ENCODE measurements around the gene ZNF205. TPM values are rescaled to one million over a fixed set of nuclear protein-coding genes. Genes with fewer than 3 reads are reported as not detected.

The ZNF205 gene
- total RNA-seq, 1 experiment from 2014 or later = 17.4 TPM

DNA sequence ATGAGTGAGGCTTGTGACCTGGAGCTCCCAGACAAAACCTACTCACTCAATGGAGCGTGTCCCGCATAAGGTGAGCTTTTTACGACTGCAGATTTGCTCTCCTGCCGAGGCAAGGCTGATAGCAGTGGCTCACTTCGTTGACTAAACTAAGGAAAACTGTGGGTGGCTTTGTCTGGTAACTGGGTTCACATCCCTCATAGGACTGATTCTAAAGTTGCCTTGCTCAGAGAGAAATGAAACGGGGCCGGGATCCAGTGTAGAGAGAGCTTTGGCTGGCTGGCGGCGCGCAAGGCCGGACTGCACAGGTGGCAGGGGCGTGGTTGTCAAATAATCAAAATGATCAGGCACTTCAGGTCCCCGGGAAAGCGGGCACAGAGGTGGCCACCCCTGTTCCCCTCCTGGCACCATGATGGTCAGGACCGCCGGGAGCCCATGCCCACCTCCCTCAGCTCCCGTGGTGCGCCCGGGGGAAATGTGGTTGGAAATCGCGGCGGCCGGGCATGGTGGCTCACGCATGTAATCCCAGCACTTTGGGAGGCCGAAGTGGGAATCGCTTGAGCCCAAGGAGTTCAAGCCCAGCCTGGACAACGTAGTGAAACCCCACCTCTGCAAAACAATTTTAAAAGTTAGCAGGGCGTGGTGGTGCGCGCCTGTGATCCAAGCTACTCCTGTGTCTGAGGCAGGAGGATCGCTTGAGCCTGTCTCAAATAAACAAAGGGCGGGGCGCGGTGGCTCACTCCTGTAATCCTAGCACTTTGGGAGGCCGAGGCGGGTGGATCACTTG, 49.0 kb downstream of the ZNF205 start:
- Histone ChIP-seq H3K4me2 (peak overlapping the region; percentile 65), H3K4me3 (peak overlapping the region; percentile 47), H3K36me3 (ENCODE audit: low read depth) (no peaks in the 10 kb centered on the region), H3K79me2 (ENCODE audit: low read depth) (no peaks in the 10 kb centered on the region), H3K9me2 (ENCODE audit: insufficient read depth) (no peaks in the 10 kb centered on the region), H3K4me1 (replicated peaks; ENCODE audit: insufficient read depth) (no peaks in the 10 kb centered on the region), H3K27ac (peak overlapping the region; percentile 53), H3F3A (ENCODE audit: insufficient read depth, low read depth) (peaks cover 46% of the 10 kb centered on the region), H2AFZ (peak overlapping the region; percentile 67), H4K20me1 (ENCODE audit: insufficient read depth) (no peaks in the 10 kb centered on the region), H3K27me3 (ENCODE audit: insufficient read depth, low read depth) (no peaks in the 10 kb centered on the region), H3K9me3 (ENCODE audit: insufficient read depth, low read depth) (no peaks in the 10 kb centered on the region)
- TF ChIP-seq EZH2 (IDR thresholded peaks at IDR 0.05; ENCODE audit: low read depth) = no peak
- TF ChIP-seq, protein P1, sequence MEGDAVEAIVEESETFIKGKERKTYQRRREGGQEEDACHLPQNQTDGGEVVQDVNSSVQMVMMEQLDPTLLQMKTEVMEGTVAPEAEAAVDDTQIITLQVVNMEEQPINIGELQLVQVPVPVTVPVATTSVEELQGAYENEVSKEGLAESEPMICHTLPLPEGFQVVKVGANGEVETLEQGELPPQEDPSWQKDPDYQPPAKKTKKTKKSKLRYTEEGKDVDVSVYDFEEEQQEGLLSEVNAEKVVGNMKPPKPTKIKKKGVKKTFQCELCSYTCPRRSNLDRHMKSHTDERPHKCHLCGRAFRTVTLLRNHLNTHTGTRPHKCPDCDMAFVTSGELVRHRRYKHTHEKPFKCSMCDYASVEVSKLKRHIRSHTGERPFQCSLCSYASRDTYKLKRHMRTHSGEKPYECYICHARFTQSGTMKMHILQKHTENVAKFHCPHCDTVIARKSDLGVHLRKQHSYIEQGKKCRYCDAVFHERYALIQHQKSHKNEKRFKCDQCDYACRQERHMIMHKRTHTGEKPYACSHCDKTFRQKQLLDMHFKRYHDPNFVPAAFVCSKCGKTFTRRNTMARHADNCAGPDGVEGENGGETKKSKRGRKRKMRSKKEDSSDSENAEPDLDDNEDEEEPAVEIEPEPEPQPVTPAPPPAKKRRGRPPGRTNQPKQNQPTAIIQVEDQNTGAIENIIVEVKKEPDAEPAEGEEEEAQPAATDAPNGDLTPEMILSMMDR (conservative IDR thresholded peaks at IDR 0.05) = no peak
- ChIA-PET POLR2A (ENCODE audit: unreplicated experiment) (interaction anchor here (0.6 to 0.9 kb wide), 4 partner anchors 13 to 167 kb away, joined by 4 to 12 read pairs (median 8); no protein-coding TSS in a partner anchor), CTCF (no interaction called here)
- intact Hi-C loops (cut with micrococcal nuclease; ENCODE audit: unreplicated experiment) = no loop called here
- DNase-seq = peak; percentile 34 to 56
- BruUV-seq (replicated peaks) = no TSS peak

DNA sequence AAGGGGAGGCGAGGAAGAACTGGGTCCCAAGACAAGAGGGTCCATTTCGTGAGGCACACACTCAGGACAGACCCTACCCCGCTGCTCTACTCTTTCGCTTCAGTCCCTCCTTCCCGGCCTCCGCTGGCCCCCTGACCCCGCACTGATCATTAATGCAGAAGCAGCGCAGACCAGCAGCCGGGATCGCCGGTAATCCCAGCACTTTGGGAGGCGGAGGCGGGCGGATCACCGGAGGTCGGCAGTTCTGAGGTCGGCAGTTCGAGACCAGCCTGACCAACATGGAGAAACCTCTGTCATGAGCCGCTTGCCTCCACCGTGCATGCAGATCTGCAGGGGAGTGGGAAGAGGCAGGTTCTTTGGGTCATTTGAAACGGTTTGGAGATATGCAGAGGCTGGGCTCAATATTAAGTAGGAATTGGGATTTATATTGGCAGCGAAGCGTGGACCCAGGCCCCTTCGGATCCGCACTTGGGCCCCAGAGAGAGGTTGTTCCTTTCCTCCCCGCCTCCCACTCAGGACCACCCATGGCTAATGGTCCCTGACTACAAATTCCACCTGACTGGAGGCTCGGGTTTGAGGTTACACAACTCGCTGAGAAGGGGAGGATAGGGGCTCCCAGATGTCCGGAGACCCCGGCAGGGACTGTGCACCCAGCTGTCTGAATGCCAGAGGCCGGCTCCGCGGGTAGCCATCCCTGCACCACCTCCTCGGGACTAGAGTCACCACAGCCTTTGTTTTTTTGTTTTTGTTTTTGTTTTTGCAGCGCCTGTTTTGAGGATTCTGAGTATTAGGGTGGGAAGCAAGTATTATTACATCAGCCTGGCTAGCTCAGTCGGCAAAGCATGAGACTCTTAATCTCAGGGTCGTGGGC, 52.0 kb downstream of the ZNF205 start:
- no peak for TF ChIP-seq EZH2 (IDR thresholded peaks at IDR 0.05; ENCODE audit: low read depth)
- TF ChIP-seq, protein P1 (conservative IDR thresholded peaks at IDR 0.05) = no peak
- H3K9me3 ChIP-seq (ENCODE audit: insufficient read depth, low read depth) = no peaks in the 10 kb centered on the region
- H3K9me2 ChIP-seq (ENCODE audit: insufficient read depth) = no peaks in the 10 kb centered on the region
- H2AFZ ChIP-seq = no peak overlapping the region
- no peak for DNase-seq
- no peak overlapping the region for H3K27ac ChIP-seq
- no peaks in the 10 kb centered on the region for H3K27me3 ChIP-seq (ENCODE audit: insufficient read depth, low read depth)
- intact Hi-C loops (cut with micrococcal nuclease; ENCODE audit: unreplicated experiment) = no loop called here
- no peak overlapping the region for H3K4me3 ChIP-seq
- H4K20me1 ChIP-seq (ENCODE audit: insufficient read depth) = no peaks in the 10 kb centered on the region
- BruUV-seq (replicated peaks) = no TSS peak
- H3K79me2 ChIP-seq (ENCODE audit: low read depth) = no peaks in the 10 kb centered on the region
- ChIA-PET CTCF (interaction anchor here (0.5 kb wide), 3 partner anchors 71 to 768 kb away, joined by 3 to 4 read pairs (median 3); no protein-coding TSS in a partner anchor), POLR2A (ENCODE audit: unreplicated experiment) (interaction anchor here (0.7 kb wide), 1 partner anchor 108 kb away, joined by 5 read pairs; no protein-coding TSS in a partner anchor)
- H3K4me2 ChIP-seq = no peak overlapping the region
- 0 out of 2 replicates have a peak, but pooled peaks cover 4% of the 10 kb centered on the region for H3K4me1 ChIP-seq (replicated peaks; ENCODE audit: insufficient read depth)
- H3F3A ChIP-seq (ENCODE audit: insufficient read depth, low read depth) = peaks cover 27% of the 10 kb centered on the region
- H3K36me3 ChIP-seq (ENCODE audit: low read depth) = no peaks in the 10 kb centered on the region

DNA sequence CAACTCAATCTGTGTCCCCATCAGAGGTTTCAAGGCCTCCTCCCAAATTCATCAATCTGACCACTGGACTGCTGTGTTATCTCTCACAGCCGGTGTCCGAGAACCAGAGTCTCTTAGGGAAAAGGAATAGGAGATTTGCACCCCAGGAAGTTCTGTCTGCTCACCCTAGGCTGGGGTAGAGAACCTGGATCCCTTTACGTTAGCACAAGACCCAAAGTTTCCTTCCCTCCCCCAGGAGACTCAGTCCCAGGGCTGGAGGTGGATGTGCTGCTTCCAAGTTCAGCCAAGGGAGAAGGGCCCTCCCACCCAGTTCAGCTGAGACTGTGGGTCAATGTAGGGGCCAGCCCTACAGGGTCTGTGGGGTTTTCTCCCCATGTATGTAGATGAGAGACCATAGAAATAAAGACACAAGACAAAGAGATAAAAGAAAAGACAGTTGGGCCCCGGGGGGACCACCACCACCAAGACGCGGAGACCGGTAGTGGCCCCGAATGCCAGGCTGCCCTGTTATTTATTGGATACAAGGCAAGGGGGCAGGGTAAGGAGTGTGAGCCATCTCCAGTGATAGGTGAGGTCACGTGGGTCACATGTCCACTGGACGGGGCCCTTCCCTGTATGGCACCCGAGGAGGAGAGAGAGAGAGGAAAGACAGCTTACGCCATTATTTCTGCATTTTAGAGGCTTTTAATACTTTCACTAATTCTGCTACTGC, 52.9 kb downstream of the ZNF205 start:
- Histone ChIP-seq H3K36me3 (ENCODE audit: low read depth) (no peaks in the 10 kb centered on the region), H3K27me3 (ENCODE audit: insufficient read depth, low read depth) (no peaks in the 10 kb centered on the region), H3K9me2 (ENCODE audit: insufficient read depth) (no peaks in the 10 kb centered on the region), H2AFZ (peak overlapping the region; percentile 80), H3K4me3 (no peak overlapping the region), H3K4me2 (peak overlapping the region; percentile 71), H3F3A (ENCODE audit: insufficient read depth, low read depth) (peaks cover 27% of the 10 kb centered on the region), H4K20me1 (ENCODE audit: insufficient read depth) (no peaks in the 10 kb centered on the region), H3K9me3 (ENCODE audit: insufficient read depth, low read depth) (no peaks in the 10 kb centered on the region), H3K27ac (no peak overlapping the region), H3K79me2 (ENCODE audit: low read depth) (no peaks in the 10 kb centered on the region), H3K4me1 (replicated peaks; ENCODE audit: insufficient read depth) (0 out of 2 replicates have a peak, but pooled peaks cover 4% of the 10 kb centered on the region)
- TF ChIP-seq EZH2 (IDR thresholded peaks at IDR 0.05; ENCODE audit: low read depth) = no peak
- TF ChIP-seq, protein P1 (conservative IDR thresholded peaks at IDR 0.05) = no peak
- CTCF ChIA-PET = interaction anchor here (0.5 kb wide), 2 partner anchors 72 to 767 kb away, joined by 3 read pairs; no protein-coding TSS in a partner anchor
- no TSS peak for BruUV-seq (replicated peaks)
- no peak for DNase-seq
- intact Hi-C loops (cut with micrococcal nuclease; ENCODE audit: unreplicated experiment) = loop anchor here (5.0 kb wide), 2 partner anchors 33 to 108 kb away; no protein-coding TSS in a partner anchor
- POLR2A ChIA-PET (ENCODE audit: unreplicated experiment) = interaction anchor here (0.6 to 0.7 kb wide), 3 partner anchors 37 to 904 kb away, joined by 3 to 5 read pairs (median 5); no protein-coding TSS in a partner anchor
